ENCODE results near the gene ATOH8.

- TF ChIP-seq SUZ12 (IDR thresholded peaks at IDR 0.05; ENCODE audit: extremely low read depth, insufficient read depth, insufficient read length): no peak
- TF ChIP-seq ZNF274 (IDR thresholded peaks at IDR 0.05; ENCODE audit: low read depth, low read length): no peak
Observed at GRCh38 chr2:85763831-85764230, 10.0 kb downstream of the ATOH8 start.

Data from NT2/D1 (cell line).